NCI-H128 (cell line): ENCODE results near the gene ATP2A1.
"Not testable (repeated sequence)": the region's sequence is repeated elsewhere in the genome, so short reads cannot be mapped to it uniquely, and the experiment has no call there.

Experiments used
- DNase-seq: peaks from one replicate; lab custom pipeline; 2025; ENCODE audit not compliant: unreplicated experiment; lab: John Stamatoyannopoulos, UW

Gene ATP2A1

GRCh38 chr16:28880589-28880915 is 2.3 kb downstream of the ATP2A1 start:
- no peak for DNase-seq

- no peak for DNase-seq
These were observed 2.7 kb downstream of the ATP2A1 start for GRCh38 chr16:28880955-28881354.

- not testable (repeated sequence) for DNase-seq
These were observed 3.3 kb downstream of the ATP2A1 start for GRCh38 chr16:28881565-28881964.

GRCh38 chr16:28882551-28883160 is 4.4 kb downstream of the ATP2A1 start:
- DNase-seq = no peak

- no peak for DNase-seq
These were observed 5.1 kb downstream of the ATP2A1 start for GRCh38 chr16:28883221-28883996.

- DNase-seq = no peak
These were observed 5.8 kb downstream of the ATP2A1 start for GRCh38 chr16:28884045-28884444.

- no peak for DNase-seq
These were observed 8.7 kb downstream of the ATP2A1 start for GRCh38 chr16:28886945-28887344.

- not testable (repeated sequence) for DNase-seq
These were observed 12.1 kb downstream of the ATP2A1 start for GRCh38 chr16:28890355-28890754.

GRCh38 chr16:28891964-28892890 is 13.9 kb downstream of the ATP2A1 start:
- DNase-seq = no peak

GRCh38 chr16:28893291-28893690 is 15.0 kb downstream of the ATP2A1 start:
- no peak for DNase-seq

GRCh38 chr16:28895609-28896008 is 17.3 kb downstream of the ATP2A1 start:
- no peak for DNase-seq

- no peak for DNase-seq
These were observed 19.5 kb downstream of the ATP2A1 start for GRCh38 chr16:28897826-28898225.

- DNase-seq = no peak
These were observed 20.0 kb downstream of the ATP2A1 start for GRCh38 chr16:28898266-28898665.

GRCh38 chr16:28898942-28899341 is 20.7 kb downstream of the ATP2A1 start:
- DNase-seq = no peak

GRCh38 chr16:28899882-28900590 is 21.7 kb downstream of the ATP2A1 start:
- no peak for DNase-seq

GRCh38 chr16:28900601-28901000 is 22.3 kb downstream of the ATP2A1 start:
- DNase-seq = no peak

GRCh38 chr16:28901862-28902261 is 23.6 kb downstream of the ATP2A1 start:
- no peak for DNase-seq

GRCh38 chr16:28902909-28903308 is 24.6 kb downstream of the ATP2A1 start:
- DNase-seq = no peak

- no peak for DNase-seq
These were observed 25.2 kb downstream of the ATP2A1 start for GRCh38 chr16:28903344-28904042.

GRCh38 chr16:28904363-28904762 is 26.1 kb downstream of the ATP2A1 start:
- no peak for DNase-seq

GRCh38 chr16:28904828-28905227 is 26.5 kb downstream of the ATP2A1 start:
- DNase-seq = no peak
